Osteocyte (in vitro differentiated cells): ENCODE results near the gene FARS2. TPM values are rescaled to one million over a fixed set of nuclear protein-coding genes. Genes with fewer than 3 reads are reported as not detected.
"Not testable (repeated sequence)": the region's sequence is repeated elsewhere in the genome, so short reads cannot be mapped to it uniquely, and the experiment has no call there.

Experiments
- DNase-seq: peaks from one replicate; pipeline ENCODE4 v3.0.0; 2021; ENCODE audit warnings: mixed read lengths; ENCODE audit not compliant: unreplicated experiment; ENCODE audit errors: extremely low spot score
- H3K27ac Mint-ChIP-seq: one replicate; pipeline ENCODE4 v1.8.0; 2021; ENCODE audit warnings: mild to moderate bottlenecking, mixed read lengths; ENCODE audit not compliant: unreplicated experiment
- H3K27me3 Mint-ChIP-seq: one replicate; pipeline ENCODE4 v1.8.0; 2021; ENCODE audit warnings: mixed read lengths; ENCODE audit not compliant: unreplicated experiment
- H3K36me3 Mint-ChIP-seq: one replicate; pipeline ENCODE4 v1.8.0; 2021; ENCODE audit warnings: mixed read lengths; ENCODE audit not compliant: unreplicated experiment
- H3K4me1 Mint-ChIP-seq: one replicate; pipeline ENCODE4 v1.8.0; 2021; ENCODE audit warnings: mixed read lengths; ENCODE audit not compliant: unreplicated experiment
- H3K4me3 Mint-ChIP-seq: one replicate; pipeline ENCODE4 v1.8.0; 2021; ENCODE audit warnings: mild to moderate bottlenecking, moderate library complexity, mixed read lengths; ENCODE audit not compliant: unreplicated experiment
- H3K9me3 Mint-ChIP-seq: one replicate; pipeline ENCODE4 v1.8.0; 2021; ENCODE audit warnings: mixed read lengths; ENCODE audit not compliant: unreplicated experiment
- total RNA-seq: library from RNA; stranded (reverse); gene quantifications from 2 replicates; pipeline ENCODE4 v1.2.1, GENCODE V29; 2021
- TF ChIP-seq, protein P1 (sequence below): fragments of 200-600 bp; sonication (generic); IDR thresholded peaks from 2 replicates; pipeline ENCODE4 v1.5.0; 2021; ENCODE audit warnings: antibody characterized with exemption, mild to moderate bottlenecking, moderate library complexity

FARS2 gene
- total RNA-seq, 1 donor from 2014 or later: 17.4 TPM

DNA sequence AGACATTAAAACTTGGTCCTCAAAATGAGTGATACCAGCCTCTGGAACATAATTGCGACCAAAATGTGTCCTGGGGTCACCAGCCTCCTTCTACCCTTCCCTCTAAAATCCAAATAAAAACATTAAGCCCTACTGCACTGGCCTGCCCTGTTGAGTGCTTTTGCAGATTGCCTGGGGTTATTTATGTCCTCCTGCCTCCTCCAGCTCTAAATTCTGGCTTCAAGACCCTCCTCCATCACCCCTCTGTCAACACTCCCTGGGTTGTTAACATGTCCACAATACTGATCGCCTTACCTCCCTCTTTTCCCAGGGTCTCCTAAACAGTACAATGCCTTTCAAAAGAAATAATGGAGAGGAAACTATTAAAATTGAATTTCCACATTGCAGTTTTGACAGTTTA, 418.0 kb downstream of the FARS2 start:
- H3K27me3 Mint-ChIP-seq: no peaks in the 10 kb centered on the region

DNA sequence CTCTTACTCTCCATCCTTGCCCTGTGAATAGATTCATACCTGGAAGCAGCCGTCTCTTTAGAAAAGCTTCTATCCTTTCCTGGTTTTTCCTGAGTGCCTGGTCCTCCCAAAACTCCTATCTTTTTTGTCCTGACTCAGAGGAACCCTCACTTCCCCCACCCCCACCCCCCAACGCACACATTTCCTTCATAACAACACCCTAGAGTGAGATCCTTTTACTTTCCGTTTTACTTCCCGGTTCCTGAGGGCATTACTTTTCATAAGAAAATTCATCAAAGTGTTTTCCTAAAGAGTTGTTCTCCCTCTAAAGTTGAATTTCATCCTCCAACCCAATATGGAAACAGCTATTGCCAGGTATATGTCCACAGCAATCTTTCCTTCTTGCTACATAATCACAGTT, 418.4 kb downstream of the FARS2 start:
- H3K27ac Mint-ChIP-seq: no peak overlapping the region
- H3K36me3 Mint-ChIP-seq: no peaks in the 10 kb centered on the region

More for the DNA sequence above, 418.0 kb downstream of the FARS2 start:
- no peaks in the 10 kb centered on the region for H3K36me3 Mint-ChIP-seq
- no peak for DNase-seq
- TF ChIP-seq, protein P1, sequence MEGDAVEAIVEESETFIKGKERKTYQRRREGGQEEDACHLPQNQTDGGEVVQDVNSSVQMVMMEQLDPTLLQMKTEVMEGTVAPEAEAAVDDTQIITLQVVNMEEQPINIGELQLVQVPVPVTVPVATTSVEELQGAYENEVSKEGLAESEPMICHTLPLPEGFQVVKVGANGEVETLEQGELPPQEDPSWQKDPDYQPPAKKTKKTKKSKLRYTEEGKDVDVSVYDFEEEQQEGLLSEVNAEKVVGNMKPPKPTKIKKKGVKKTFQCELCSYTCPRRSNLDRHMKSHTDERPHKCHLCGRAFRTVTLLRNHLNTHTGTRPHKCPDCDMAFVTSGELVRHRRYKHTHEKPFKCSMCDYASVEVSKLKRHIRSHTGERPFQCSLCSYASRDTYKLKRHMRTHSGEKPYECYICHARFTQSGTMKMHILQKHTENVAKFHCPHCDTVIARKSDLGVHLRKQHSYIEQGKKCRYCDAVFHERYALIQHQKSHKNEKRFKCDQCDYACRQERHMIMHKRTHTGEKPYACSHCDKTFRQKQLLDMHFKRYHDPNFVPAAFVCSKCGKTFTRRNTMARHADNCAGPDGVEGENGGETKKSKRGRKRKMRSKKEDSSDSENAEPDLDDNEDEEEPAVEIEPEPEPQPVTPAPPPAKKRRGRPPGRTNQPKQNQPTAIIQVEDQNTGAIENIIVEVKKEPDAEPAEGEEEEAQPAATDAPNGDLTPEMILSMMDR: no peak
- no peak overlapping the region for H3K27ac Mint-ChIP-seq
- no peaks in the 10 kb centered on the region for H3K9me3 Mint-ChIP-seq
- no peak overlapping the region for H3K4me3 Mint-ChIP-seq
- peaks cover 37% of the 10 kb centered on the region for H3K4me1 Mint-ChIP-seq

DNA sequence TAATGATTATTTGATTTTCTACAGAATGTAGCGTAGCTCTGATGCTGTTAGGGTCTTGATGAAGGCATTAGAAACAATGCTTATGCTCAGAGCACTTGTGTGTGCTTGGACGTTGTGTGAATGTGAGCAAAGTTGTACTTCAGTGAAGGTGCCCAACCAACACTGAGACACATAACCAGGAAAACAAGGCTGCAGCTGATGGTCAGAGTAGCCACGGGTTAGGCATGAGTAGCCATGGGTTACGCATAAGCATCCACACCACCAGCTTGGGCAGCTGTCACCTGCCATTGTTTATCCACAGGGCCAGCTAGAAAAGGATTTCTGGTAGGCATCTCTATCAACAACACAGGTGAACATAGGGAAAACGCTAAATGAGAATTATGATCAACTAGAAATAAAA, 418.8 kb downstream of the FARS2 start:
- TF ChIP-seq, protein P1: no peak
- Mint-ChIP-seq H3K27ac (no peak overlapping the region), H3K27me3 (no peaks in the 10 kb centered on the region), H3K4me1 (peaks cover 37% of the 10 kb centered on the region), H3K36me3 (no peaks in the 10 kb centered on the region), H3K4me3 (no peak overlapping the region), H3K9me3 (no peaks in the 10 kb centered on the region)
- no peak for DNase-seq

More for the DNA sequence above, 418.4 kb downstream of the FARS2 start:
- no peak for DNase-seq
- Mint-ChIP-seq H3K4me3 (no peak overlapping the region), H3K27me3 (no peaks in the 10 kb centered on the region), H3K9me3 (no peaks in the 10 kb centered on the region), H3K4me1 (peaks cover 37% of the 10 kb centered on the region)
- TF ChIP-seq, protein P1: no peak

DNA sequence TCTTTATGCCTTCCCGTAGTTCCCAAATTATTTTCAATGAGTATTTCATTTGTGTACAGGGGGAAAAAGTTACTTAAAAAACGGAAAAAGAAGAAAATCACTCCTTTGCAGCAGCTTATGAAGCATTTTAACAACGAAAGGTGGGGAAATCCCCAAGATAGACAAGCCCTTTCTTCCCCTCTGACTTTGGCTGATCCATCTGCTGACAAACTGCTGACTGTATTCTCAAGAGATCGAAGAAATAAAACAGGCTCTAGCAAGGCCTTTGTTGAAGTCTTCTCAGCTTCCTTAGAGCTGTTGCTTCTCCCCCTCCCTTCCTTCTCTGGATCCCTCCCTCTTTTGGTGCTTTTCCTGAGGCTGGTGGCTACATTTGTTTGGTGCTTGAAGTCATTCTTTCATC, 420.2 kb downstream of the FARS2 start:
- DNase-seq: no peak
- Mint-ChIP-seq H3K27me3 (no peaks in the 10 kb centered on the region), H3K4me3 (no peak overlapping the region), H3K27ac (peak overlapping the region; percentile 43), H3K9me3 (no peaks in the 10 kb centered on the region), H3K4me1 (peaks cover 37% of the 10 kb centered on the region), H3K36me3 (no peaks in the 10 kb centered on the region)
- TF ChIP-seq, protein P1: no peak

DNA sequence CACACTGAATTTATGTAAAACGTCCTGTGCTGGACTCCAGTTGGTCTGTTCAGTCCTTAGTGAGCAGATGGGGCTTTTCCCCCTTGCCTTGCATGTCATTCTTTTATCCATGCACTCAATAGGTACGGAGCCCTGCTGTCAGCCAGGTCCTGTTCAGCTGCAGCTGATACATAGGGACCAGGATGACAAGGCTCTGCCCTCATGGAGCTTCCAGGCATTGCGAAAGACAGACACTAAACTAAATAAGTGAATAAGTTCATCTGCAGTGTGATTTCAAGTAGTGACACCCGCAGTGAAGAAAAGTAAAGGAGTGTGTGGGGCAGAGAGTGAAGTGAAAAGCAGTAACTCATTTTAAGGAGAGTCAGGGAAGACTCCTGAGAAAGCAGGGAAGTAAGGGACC, 421.2 kb downstream of the FARS2 start:
- H3K27me3 Mint-ChIP-seq: no peaks in the 10 kb centered on the region
- H3K9me3 Mint-ChIP-seq: no peaks in the 10 kb centered on the region
- no peak overlapping the region for H3K4me3 Mint-ChIP-seq
- no peak for DNase-seq
- H3K27ac Mint-ChIP-seq: peak overlapping the region; percentile 1
- TF ChIP-seq, protein P1: no peak
- H3K36me3 Mint-ChIP-seq: no peaks in the 10 kb centered on the region
- H3K4me1 Mint-ChIP-seq: peaks cover 29% of the 10 kb centered on the region

DNA sequence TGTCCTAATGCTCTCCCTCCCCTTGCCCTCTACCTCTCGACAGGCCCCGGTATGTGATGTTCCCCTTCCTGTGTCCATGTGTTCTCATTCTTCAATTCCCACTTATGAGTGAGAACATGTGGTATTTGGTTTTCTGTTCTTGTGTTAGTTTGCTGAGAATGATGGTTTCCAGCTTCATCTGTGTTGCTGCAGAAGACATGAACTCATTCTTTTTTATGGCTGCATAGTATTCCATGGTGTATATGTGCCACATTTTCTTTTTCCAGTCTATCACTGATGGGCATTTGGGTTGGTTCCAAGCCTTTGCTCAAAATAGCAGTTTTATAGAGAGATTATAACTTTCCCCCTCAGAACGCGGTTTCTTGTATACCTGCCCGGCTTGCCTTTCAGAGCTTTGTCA, 422.4 kb downstream of the FARS2 start:
- peaks cover 27% of the 10 kb centered on the region for H3K4me1 Mint-ChIP-seq
- not testable (repeated sequence) for H3K36me3 Mint-ChIP-seq, H3K27me3 Mint-ChIP-seq, H3K4me3 Mint-ChIP-seq, H3K9me3 Mint-ChIP-seq, DNase-seq
- H3K27ac Mint-ChIP-seq: peak overlapping the region; percentile 78
